Hepatocyte (in vitro differentiated cells): Measurements from ENCODE around the gene ADAM12.

ENCODE experiments used
- CTCF ChIP-seq: fragments of 200-600 bp; sonication (generic); IDR thresholded peaks from 2 replicates; pipeline ENCODE4 v1.5.1; 2016; ENCODE audit warnings: antibody characterized with exemption, mild to moderate bottlenecking; ENCODE audit not compliant: poor library complexity
- EZH2phosphoT487 ChIP-seq: fragments of 200-600 bp; sonication (generic); IDR thresholded peaks from one replicate; pipeline ENCODE4 v1.6.1; 2018; ENCODE audit warnings: antibody characterized with exemption, mild to moderate bottlenecking, low read depth, moderate library complexity; ENCODE audit not compliant: unreplicated experiment, severe bottlenecking

- TF ChIP-seq CTCF (no peak), EZH2phosphoT487 (no peak)
Measured at GRCh38 chr10:126270111-126270510, 118.2 kb downstream of the ADAM12 start.
